ENCODE measurements around the gene MYD88.

- TF ChIP-seq CTCF (IDR thresholded peaks at IDR 0.05), result no peak
- no peak for TF ChIP-seq POLR2AphosphoS5 (IDR thresholded peaks at IDR 0.05; ENCODE audit: insufficient read depth in 1 of 2, low read depth in 1 of 2)
- TF ChIP-seq POLR2A (IDR thresholded peaks at IDR 0.05), result no peak
These were observed 17.4 kb downstream of the MYD88 start for GRCh38 chr3:38155825-38156224.

Measured in vagina (tissue), 2 donors.